ENCODE measurements around the gene PRPF4. TPM values are rescaled to one million over a fixed set of nuclear protein-coding genes. Genes with fewer than 3 reads are reported as not detected.
A peak's percentile ranks its signal among the peaks of the same experiment; 100 is the strongest.

The PRPF4 gene
- polyA plus RNA-seq, 3 donors = 36.7 to 43.4 (median 37.7) TPM

DNA sequence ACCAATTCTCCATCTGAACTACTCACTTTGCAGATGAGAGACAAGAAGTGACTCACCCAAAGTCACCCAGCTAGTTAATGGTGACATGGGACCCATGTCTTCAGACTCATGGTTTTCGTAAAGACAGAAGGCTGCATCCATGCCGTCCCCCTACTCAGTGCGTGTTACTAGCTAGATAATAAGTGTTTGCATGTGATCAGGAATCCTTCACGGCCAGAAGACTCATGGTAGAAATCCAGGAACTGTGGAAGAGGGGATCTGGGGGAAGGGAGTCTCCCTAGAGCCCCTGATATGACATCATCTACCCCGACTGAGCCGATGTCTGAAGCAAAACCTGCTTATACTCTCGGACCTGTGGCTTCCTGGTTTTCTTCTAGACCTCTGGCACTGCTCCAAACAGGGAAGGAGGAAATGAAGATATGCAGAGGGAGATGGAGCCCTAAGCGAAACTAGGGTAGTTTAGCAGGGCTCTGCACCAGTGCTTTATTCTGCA lies 24.4 kb downstream of the PRPF4 start:
- DNase-seq (ENCODE audit: extremely low read depth in 1 of 11, low read depth in 9 of 11, low spot score in 4 of 11) = peak in 2 of 11 donors; percentile 32 to 57

- no peak for DNase-seq (ENCODE audit: extremely low read depth in 1 of 11, low read depth in 9 of 11, low spot score in 4 of 11)
These were observed 26.1 kb downstream of the PRPF4 start for GRCh38 chr9:113301548-113301947.

GRCh38 chr9:113302792-113303418 lies 27.4 kb downstream of the PRPF4 start, which contains the start of gene RNF183:
RNF183 (minus strand) TSS chr9:113303376; CDS start chr9:113298184, 5,192 bp downstream.
- peak in 1 of 11 donors; percentile 24 for DNase-seq (ENCODE audit: extremely low read depth in 1 of 11, low read depth in 9 of 11, low spot score in 4 of 11)

- no peak for DNase-seq (ENCODE audit: extremely low read depth in 1 of 11, low read depth in 9 of 11, low spot score in 4 of 11)
These were observed 31.1 kb downstream of the PRPF4 start for GRCh38 chr9:113306566-113306965.

- DNase-seq (ENCODE audit: extremely low read depth in 1 of 11, low read depth in 9 of 11, low spot score in 4 of 11) = no peak
These were observed 32.0 kb downstream of the PRPF4 start for GRCh38 chr9:113307396-113307975.

DNA sequence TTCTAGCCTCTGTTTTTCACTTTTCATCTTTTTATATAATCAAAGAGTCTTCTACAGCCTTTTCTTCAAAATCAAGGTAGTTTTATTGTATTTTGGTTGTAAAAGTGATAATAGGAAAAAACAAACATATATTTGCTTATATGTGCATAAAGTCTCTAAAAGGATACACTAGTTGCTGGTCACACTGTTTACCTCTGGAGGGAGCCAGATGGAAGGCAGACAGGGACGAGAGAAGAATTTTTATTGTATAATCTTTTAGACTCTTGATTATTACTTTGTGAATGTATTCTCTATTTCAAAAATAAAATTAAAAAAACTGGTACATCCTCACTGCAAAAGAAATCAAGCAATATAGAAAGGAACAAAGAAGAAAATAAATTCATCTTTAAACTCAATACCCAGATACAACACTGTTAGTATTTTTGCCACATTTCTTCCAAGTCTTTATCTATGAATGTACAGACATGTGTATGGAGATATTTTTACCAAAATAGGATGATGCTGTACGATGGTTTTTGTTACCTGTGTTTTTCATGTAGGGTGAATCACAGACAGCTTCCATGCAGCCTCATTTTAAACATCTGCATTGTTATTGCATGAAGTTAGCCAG lies 33.9 kb downstream of the PRPF4 start:
- no peak for DNase-seq (ENCODE audit: extremely low read depth in 1 of 11, low read depth in 9 of 11, low spot score in 4 of 11)

- DNase-seq (ENCODE audit: extremely low read depth in 1 of 11, low read depth in 9 of 11, low spot score in 4 of 11) = no peak
These were observed 35.1 kb downstream of the PRPF4 start for GRCh38 chr9:113310538-113310937.

DNA sequence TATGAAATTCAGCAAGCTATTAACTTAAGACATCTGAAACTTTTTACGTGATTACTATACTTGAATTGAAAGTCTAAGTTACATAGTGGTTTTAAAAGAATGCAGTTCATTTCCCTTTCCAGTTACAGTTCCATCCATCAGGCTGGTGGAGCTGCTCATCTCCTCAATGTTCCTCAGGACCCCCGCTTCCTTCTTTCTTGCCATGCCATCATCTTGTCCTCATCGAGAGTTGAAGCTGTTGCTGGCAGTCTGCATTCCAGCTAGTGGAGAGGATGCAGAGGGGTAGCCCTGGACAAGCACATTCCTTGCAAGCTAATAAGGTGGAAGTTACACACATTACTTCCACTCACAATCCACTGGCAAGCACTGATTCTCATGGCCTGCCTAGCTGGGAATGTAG lies 36.5 kb downstream of the PRPF4 start:
- DNase-seq (ENCODE audit: extremely low read depth in 1 of 11, low read depth in 9 of 11, low spot score in 4 of 11) = no peak

DNA sequence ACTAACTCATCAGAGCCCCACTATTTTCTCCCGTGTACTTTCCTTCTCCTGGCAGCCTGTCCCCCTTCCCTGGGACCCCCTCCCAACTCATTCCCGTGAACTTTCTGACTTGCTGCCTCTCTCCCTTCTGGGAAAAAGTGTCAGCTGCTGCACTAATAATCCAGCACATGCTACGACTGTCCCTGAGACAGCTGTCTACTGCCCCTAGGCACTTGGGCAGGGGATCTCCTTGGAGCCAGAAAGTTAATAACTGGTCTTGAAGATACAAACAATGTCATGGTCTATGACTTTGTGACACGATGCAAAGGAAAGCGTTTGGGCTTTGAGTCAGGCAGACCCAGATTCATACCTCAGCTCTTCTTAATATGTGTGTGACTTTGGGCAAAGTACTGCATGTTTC lies 37.8 kb downstream of the PRPF4 start:
- DNase-seq (ENCODE audit: extremely low read depth in 1 of 11, low read depth in 9 of 11, low spot score in 4 of 11) = no peak

DNA sequence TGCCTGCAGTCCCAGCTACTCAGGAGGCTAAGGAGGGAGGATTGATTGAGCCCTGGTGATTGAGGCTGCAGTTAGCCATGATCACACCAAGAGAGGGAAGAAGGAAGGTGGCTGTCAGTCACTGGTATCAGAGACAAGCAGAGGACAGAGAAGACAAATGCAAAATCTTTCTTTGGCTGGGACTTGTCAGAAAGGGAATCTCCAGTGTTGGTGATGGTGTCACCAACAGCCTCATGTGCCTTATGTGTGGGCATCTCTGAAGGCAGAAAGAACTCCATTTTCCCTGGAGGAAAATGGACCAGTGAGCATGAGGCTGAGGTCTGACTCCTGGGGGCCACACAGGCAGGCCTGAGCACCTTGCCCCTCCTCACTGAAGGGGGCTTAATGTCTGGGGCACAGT lies 39.8 kb downstream of the PRPF4 start:
- no peak for DNase-seq (ENCODE audit: extremely low read depth in 1 of 11, low read depth in 9 of 11, low spot score in 4 of 11)

GRCh38 chr9:113316030-113316429 lies 40.6 kb downstream of the PRPF4 start:
- no peak for DNase-seq (ENCODE audit: extremely low read depth in 1 of 11, low read depth in 9 of 11, low spot score in 4 of 11)

DNA sequence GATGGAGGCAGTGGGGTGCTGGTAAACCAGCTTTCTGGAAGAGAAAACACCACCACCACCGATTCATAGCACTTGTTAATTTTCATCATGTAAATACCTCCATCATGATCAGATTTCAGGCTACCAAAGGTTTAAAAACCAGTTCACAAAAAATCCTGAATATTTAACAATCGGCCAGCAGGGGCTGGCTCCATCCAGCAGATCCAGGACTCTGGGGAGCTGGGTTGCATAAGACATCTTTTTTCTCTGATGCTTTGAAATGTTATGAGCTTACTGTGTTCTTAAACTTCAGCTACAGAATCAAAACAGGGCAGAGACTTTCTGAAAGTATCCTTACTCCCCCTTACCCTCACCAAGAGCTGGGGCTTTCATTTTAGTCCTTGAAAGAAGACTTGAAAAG lies 42.3 kb downstream of the PRPF4 start:
- no peak for DNase-seq (ENCODE audit: extremely low read depth in 1 of 11, low read depth in 9 of 11, low spot score in 4 of 11)

- DNase-seq (ENCODE audit: extremely low read depth in 1 of 11, low read depth in 9 of 11, low spot score in 4 of 11) = no peak
These were observed 43.6 kb downstream of the PRPF4 start for GRCh38 chr9:113319054-113319453.

DNA sequence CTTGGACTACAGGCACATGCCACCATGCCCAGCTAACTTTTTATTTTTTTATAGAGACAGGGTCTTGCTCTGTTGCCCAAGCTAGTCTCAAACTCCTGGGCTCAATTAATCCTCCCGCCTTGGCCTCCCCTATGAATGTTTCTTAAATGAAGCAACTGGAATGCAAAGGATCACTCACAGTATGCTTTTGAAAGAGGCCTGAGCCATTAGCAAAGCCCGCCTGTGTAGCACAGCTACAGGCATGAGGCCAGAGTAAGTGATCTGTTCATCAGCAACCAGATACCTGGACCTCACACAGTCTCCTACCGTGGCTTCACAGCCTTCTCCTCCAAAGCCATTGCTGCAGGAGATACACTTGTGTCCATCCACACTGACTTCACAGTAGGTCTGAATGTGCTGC lies 44.6 kb downstream of the PRPF4 start:
- DNase-seq (ENCODE audit: extremely low read depth in 1 of 11, low read depth in 9 of 11, low spot score in 4 of 11) = no peak

DNA sequence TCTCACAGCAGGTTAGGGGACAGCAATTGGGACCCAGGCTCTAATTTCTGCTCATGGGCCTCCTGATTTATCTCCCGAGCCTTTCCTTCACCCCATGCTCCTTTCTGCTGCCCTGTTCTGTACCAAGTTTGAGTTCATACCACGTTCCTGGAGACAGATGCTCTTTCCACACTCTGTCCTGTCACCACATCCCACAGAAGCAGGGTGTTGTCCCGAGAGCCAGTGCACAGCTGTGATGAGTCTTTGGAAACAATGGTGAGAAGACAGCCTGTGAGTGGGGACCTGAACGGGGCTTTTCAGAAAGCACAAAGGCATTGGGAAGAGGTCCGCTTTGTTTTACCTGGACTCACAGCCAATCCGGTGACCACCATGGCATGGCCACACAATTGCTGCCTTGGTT lies 47.2 kb downstream of the PRPF4 start:
- DNase-seq (ENCODE audit: extremely low read depth in 1 of 11, low read depth in 9 of 11, low spot score in 4 of 11) = no peak

- no peak for DNase-seq (ENCODE audit: extremely low read depth in 1 of 11, low read depth in 9 of 11, low spot score in 4 of 11)
These were observed 50.8 kb downstream of the PRPF4 start for GRCh38 chr9:113326230-113326629.

DNA sequence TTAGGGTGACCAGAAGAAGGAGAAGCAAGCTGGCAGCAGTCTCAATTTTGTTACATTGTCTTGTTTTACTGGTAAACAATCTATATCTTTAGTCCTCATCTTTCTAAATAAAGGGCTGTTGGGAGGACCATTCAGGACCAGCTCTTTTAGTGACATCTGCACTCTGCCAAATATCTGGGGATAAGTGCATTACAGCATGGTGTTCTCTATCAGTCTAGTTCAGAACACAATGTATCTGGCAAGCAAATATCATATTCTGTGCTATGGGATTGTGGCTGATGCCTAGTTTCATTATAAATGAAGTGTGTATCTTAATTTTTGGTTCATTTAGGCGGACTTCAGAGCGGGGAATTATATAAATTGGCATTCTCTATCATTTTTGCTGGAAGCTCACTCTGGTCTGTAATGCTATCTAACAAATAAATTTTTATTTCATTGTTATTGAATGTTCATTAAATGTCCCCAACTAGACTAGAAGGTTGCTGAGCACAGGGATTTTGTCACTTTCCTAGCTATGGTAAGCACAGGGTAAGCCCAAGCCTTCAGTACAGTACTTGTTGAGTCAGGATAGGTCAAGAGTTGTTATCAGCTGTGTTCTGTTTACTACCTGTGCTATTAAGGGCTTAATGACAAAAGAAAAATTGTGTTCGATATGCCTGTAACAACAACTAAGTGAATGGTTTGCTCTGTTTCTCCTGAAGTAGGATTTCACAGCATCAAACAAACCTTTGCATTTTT lies 52.8 kb downstream of the PRPF4 start:
- DNase-seq (ENCODE audit: extremely low read depth in 1 of 11, low read depth in 9 of 11, low spot score in 4 of 11) = no peak

- no peak for DNase-seq (ENCODE audit: extremely low read depth in 1 of 11, low read depth in 9 of 11, low spot score in 4 of 11)
These were observed 56.3 kb downstream of the PRPF4 start for GRCh38 chr9:113331780-113332179.

DNA sequence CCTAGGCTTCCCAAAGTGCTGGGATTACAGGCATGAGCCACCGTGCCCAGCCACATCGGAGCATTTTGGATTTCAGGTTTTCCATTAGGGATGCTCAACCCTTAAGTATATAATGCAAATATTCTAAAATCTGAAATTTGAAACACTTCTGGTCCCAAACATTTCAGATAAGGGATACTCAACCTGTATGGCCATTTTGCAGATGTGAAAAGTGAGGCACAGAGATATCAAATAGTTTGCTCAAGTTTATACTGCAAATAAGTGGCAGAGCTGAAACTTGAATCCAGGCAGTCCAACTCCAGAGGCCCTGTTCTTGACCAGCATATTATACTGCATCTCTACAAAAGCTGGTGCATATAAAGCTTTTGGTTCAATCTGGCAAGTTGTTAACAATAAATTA lies 62.3 kb downstream of the PRPF4 start:
- no peak for DNase-seq (ENCODE audit: extremely low read depth in 1 of 11, low read depth in 9 of 11, low spot score in 4 of 11)

All from renal cortex interstitium (tissue), 11 donors.